ENCODE data around the gene FHAD1. TPM values are rescaled to one million over a fixed set of nuclear protein-coding genes. Genes with fewer than 3 reads are reported as not detected.

Gene FHAD1
- total and polyA plus RNA-seq, 2 donors (not counting 1 experiment from before 2014, with no cell fraction given), result not detected

- H3K27me3 Mint-ChIP-seq, result peaks cover 3% of the 10 kb centered on the region
- no peak for DNase-seq
These were observed 155.9 kb downstream of the FHAD1 start for GRCh38 chr1:15402809-15403450.

More at GRCh38 chr1:15402809-15403450, 155.9 kb downstream of the FHAD1 start:
- Mint-ChIP-seq H3K4me3 (no peak overlapping the region), H3K27ac (no peak overlapping the region), H3K9me3 (ENCODE audit: insufficient read depth) (peaks cover 2% of the 10 kb centered on the region), H3K4me1 (peaks cover 4% of the 10 kb centered on the region)
- Histone ChIP-seq H3K27me3 (replicated peaks in 1 of 4; ENCODE audit: control extremely low read depth in 1 of 4, control insufficient read depth in 3 of 4, insufficient read depth in 4 of 4, low read length in 3 of 4) (no peaks in the 10 kb centered on the region), H3K9ac (ENCODE audit: low read length) (no peak overlapping the region), H3K4me2 (replicated peaks; ENCODE audit: low read depth, low read length, poor library complexity, severe bottlenecking) (no peak overlapping the region), H3K9me3 (ENCODE audit: control extremely low read depth in 1 of 3, control insufficient read depth in 2 of 3, insufficient read depth in 1 of 3, low read length in 2 of 3) (peaks cover 3 to 11% (median 6%) of the 10 kb centered on the region in 3 donors), H3K27ac (ENCODE audit: low read length in 2 of 2) (no peak overlapping the region), H3K4me3 (ENCODE audit: control extremely low read depth in 1 of 5, extremely low read depth in 1 of 5, insufficient read depth in 1 of 5, low read depth in 2 of 5, low read length in 4 of 5) (no peak overlapping the region), H2AFZ (ENCODE audit: insufficient read depth, low read depth, low read length, poor library complexity, severe bottlenecking) (no peak overlapping the region), H3K4me1 (ENCODE audit: control insufficient read depth in 2 of 2, insufficient read depth in 2 of 2, low read length in 2 of 2) (no peaks in the 10 kb centered on the region), H4K20me1 (ENCODE audit: control insufficient read depth, insufficient read depth, low read length, poor library complexity, severe bottlenecking) (no peaks in the 10 kb centered on the region), H3K79me2 (ENCODE audit: control insufficient read depth, insufficient read depth, low read length) (no peaks in the 10 kb centered on the region), H3K36me3 (replicated peaks in 1 of 2; ENCODE audit: control extremely low read depth in 1 of 2, control insufficient read depth in 1 of 2, extremely low read depth in 1 of 2, insufficient read depth in 2 of 2, low read length in 1 of 2) (no peaks in the 10 kb centered on the region)
- intact Hi-C loops (cut with micrococcal nuclease), result no loop called here
- ChIA-PET CTCF (interaction anchor here (1.5 kb wide), 1 partner anchor 79 kb away, joined by 6 read pairs; no protein-coding TSS in a partner anchor), POLR2A (no interaction called here)
- WGBS (ENCODE audit: insufficient coverage), result 100% methylated on average over 1 of the region's 5 CpGs
- no peak for ATAC-seq (ENCODE audit: low read depth)
- TF ChIP-seq EZH2 (IDR thresholded peaks at IDR 0.05; ENCODE audit: borderline replicate concordance, insufficient read depth, low read depth, low read length, poor library complexity, severe bottlenecking), result no peak
- TF ChIP-seq CTCF (IDR thresholded peaks at IDR 0.05), result no peak
